Astrocyte of the spinal cord (primary cell): ENCODE measurements around the gene SCARF2.

Experiments
- DNase-seq: peaks from one replicate; pipeline ENCODE4 v3.0.0; 2011; ENCODE audit warnings: low read depth, low spot score
- H3K4me3 ChIP-seq: 2 replicates; pipeline ENCODE4 v1.5.1; 2011; ENCODE audit warnings: low read depth, mild to moderate bottlenecking, low read length, moderate library complexity
- CTCF ChIP-seq: IDR thresholded peaks from 2 replicates; pipeline ENCODE4 v1.5.1; 2012; ENCODE audit warnings: low read depth, mild to moderate bottlenecking, low read length, inconsistent platforms
- in situ Hi-C: cut with HindIII; loops from 2 replicates; pipeline ENCODE4 v1.10.0; 2017; ENCODE audit warnings: low sequenced_read_pairs

The SCARF2 gene

GRCh38 chr22:20405931-20406685 lies 31.5 kb downstream of the SCARF2 start:
- DNase-seq = no peak
- H3K4me3 ChIP-seq = no peak overlapping the region
- TF ChIP-seq CTCF = no peak
- in situ Hi-C loops = no loop called here

GRCh38 chr22:20405291-20405930 lies 32.2 kb downstream of the SCARF2 start:
- no peak overlapping the region for H3K4me3 ChIP-seq
- DNase-seq = no peak
- in situ Hi-C loops = no loop called here
- TF ChIP-seq CTCF = no peak

GRCh38 chr22:20404881-20405280 lies 32.7 kb downstream of the SCARF2 start:
- TF ChIP-seq CTCF = no peak
- in situ Hi-C loops = no loop called here
- H3K4me3 ChIP-seq = no peak overlapping the region
- DNase-seq = no peak

GRCh38 chr22:20403779-20404140 lies 33.9 kb downstream of the SCARF2 start:
- DNase-seq = no peak
- no peak for TF ChIP-seq CTCF
- in situ Hi-C loops = no loop called here
- H3K4me3 ChIP-seq = no peak overlapping the region

GRCh38 chr22:20402960-20403778 lies 34.5 kb downstream of the SCARF2 start:
- in situ Hi-C loops = no loop called here
- DNase-seq = no peak
- no peak for TF ChIP-seq CTCF
- no peak overlapping the region for H3K4me3 ChIP-seq

GRCh38 chr22:20401376-20402014 lies 36.1 kb downstream of the SCARF2 start:
- H3K4me3 ChIP-seq = no peak overlapping the region
- TF ChIP-seq CTCF = no peak
- in situ Hi-C loops = no loop called here
- DNase-seq = no peak
